HUES64 (cell line): Measurements from ENCODE around the gene PILRA. TPM values are rescaled to one million over a fixed set of nuclear protein-coding genes. Genes with fewer than 3 reads are reported as not detected.
A peak's percentile ranks its signal among the peaks of the same experiment; 100 is the strongest.
"Not testable (repeated sequence)": the region's sequence is repeated elsewhere in the genome, so short reads cannot be mapped to it uniquely, and the experiment has no call there.

Experiments
- H3K27ac ChIP-seq: 2 replicates; pipeline ENCODE4 v1.7.0; 2013; ENCODE audit warnings: low read depth, low read length, inconsistent platforms
- H3K27me3 ChIP-seq: 2 replicates; pipeline ENCODE4 v1.6.1; 2013; ENCODE audit warnings: mild to moderate bottlenecking, low read length; ENCODE audit not compliant: insufficient read depth
- H3K36me3 ChIP-seq: 2 replicates; pipeline ENCODE4 v1.6.1; 2013; ENCODE audit warnings: mild to moderate bottlenecking, low read length; ENCODE audit not compliant: insufficient read depth
- H3K4me1 ChIP-seq: 2 replicates; pipeline ENCODE4 v1.6.1; 2013; ENCODE audit warnings: mild to moderate bottlenecking, low read length, moderate library complexity; ENCODE audit not compliant: insufficient read depth
- H3K4me3 ChIP-seq: 2 replicates; pipeline ENCODE4 v1.5.1; 2013; ENCODE audit warnings: mild to moderate bottlenecking, low read length, moderate library complexity
- H3K9ac ChIP-seq: 2 replicates; pipeline ENCODE4 v1.6.1; 2013; ENCODE audit warnings: mild to moderate bottlenecking, low read depth, low read length
- H3K9me3 ChIP-seq: 2 replicates; pipeline ENCODE4 v1.6.1; 2013; ENCODE audit warnings: low read depth, low read length; ENCODE audit not compliant: insufficient read depth
- WGBS: fragments of 150-250, 120-280 bp; methylation state at CpG from one replicate; pipeline ENCODE4 v1.1.7; 2013; ENCODE audit warnings: missing lambda C conversion rate; 5-methylcytosine and 5-hydroxymethylcytosine counted together
- polyA plus RNA-seq, 2 experiments: library from polyadenylated mRNA; stranded (reverse); fragments of 50-300 nt; gene quantifications; one replicate each; pipeline ENCODE4 v1.2.3, GENCODE V29; 2013

Gene PILRA
- 2.6 TPM for polyA plus RNA-seq (2013, experiment 1 of 2)
- polyA plus RNA-seq (2013, experiment 2 of 2), result 3.2 TPM

GRCh38 chr7:100373261-100373831, at the start of gene PILRA:
PILRA (plus strand) TSS chr7:100373487; CDS start chr7:100373657, 170 bp downstream.
- no peaks in the 10 kb centered on the region for H3K27me3 ChIP-seq
- H3K4me3 ChIP-seq, result no peak within 1 kb of the TSS
- H3K36me3 ChIP-seq, result no peaks in the 10 kb centered on the region
- H3K4me1 ChIP-seq, result peaks cover 10% of the 10 kb centered on the region; the same call in 1 of the 2 replicates
- 79% methylated on average over 12 of the region's 12 CpGs for WGBS
- no peak within 1 kb of the TSS for H3K27ac ChIP-seq
- no peaks in the 10 kb centered on the region for H3K9me3 ChIP-seq
- H3K9ac ChIP-seq, result no peak within 1 kb of the TSS

- not testable (repeated sequence) for H3K4me1 ChIP-seq, H3K4me3 ChIP-seq, H3K9me3 ChIP-seq, H3K27ac ChIP-seq, H3K9ac ChIP-seq, H3K27me3 ChIP-seq
- WGBS, result 95% methylated on average over 13 of the region's 13 CpGs
- H3K36me3 ChIP-seq, result peaks cover 19% of the 10 kb centered on the region
These were observed 49.1 kb upstream of the PILRA start for GRCh38 chr7:100324194-100324593.

GRCh38 chr7:100325671-100326070, 47.6 kb upstream of the PILRA start:
- not testable (repeated sequence) for H3K27ac ChIP-seq, H3K27me3 ChIP-seq, H3K4me1 ChIP-seq, H3K4me3 ChIP-seq, H3K9me3 ChIP-seq, H3K9ac ChIP-seq
- peaks cover 21% of the 10 kb centered on the region for H3K36me3 ChIP-seq
- WGBS, result 95% methylated on average over 9 of the region's 9 CpGs

- H3K4me3 ChIP-seq, H3K27ac ChIP-seq, H3K4me1 ChIP-seq, H3K9me3 ChIP-seq, H3K27me3 ChIP-seq, H3K9ac ChIP-seq: not testable (repeated sequence)
- 97% methylated on average over 7 of the region's 11 CpGs for WGBS
- H3K36me3 ChIP-seq, result peaks cover 19% of the 10 kb centered on the region
These were observed 46.4 kb upstream of the PILRA start for GRCh38 chr7:100326914-100327313.

DNA sequence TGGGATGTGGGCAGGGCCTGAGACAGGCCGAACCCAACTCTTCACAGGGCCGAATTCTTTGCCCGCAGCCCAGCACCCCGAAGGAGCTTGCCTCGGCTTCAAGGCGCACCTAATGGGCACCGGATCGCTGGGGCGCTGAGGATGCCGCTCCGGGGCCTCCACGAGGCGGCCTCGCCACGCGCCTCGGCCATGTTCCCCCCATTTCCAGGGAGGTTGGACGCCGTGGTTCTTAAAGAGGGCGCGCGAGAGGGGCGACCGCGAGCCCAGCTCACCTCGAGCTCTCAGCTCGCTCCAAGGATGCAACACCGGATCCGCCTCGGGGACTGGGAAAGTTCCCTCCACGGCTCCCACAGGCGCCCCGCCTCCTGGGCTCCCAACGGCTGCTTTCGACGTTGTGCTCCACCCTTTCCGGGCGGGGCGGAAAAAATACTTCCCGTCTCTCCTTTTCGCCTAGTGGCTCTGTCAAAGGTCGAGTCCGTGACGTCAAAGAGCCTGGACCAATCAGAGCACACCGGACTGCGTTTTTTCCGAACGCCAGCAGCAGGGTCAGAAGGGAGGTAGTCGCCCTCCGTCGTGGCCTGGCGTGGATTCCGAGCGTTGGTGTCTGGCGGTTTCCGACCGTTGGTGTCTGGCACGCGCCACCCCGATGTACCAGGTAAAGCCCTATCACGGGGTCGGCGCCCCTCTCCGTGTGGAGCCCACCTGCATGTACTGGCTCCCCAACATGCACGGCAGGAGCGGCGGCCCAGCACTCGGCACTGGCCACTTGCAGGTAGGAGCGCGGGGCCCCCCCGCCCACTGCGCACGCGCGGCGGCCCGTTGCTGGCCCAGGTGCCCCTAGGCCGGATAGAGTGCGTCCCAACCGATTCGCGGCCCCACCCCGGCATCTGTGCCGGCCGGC, 37.5 kb upstream of the PILRA start:
- WGBS, result under 1% methylated on average over 81 of the region's 85 CpGs
- not testable (repeated sequence) for H3K27me3 ChIP-seq, H3K9me3 ChIP-seq, H3K4me1 ChIP-seq
- H3K36me3 ChIP-seq, result peaks cover 18% of the 10 kb centered on the region
- peak overlapping the region; percentile 94 for H3K27ac ChIP-seq
- peak overlapping the region; percentile 94 for H3K9ac ChIP-seq
- peak overlapping the region; percentile 99 for H3K4me3 ChIP-seq

- not testable (repeated sequence) for H3K27ac ChIP-seq, H3K4me3 ChIP-seq
- WGBS, result 89% methylated on average over 14 of the region's 15 CpGs
These were observed 35.1 kb upstream of the PILRA start for GRCh38 chr7:100338083-100338696.

DNA sequence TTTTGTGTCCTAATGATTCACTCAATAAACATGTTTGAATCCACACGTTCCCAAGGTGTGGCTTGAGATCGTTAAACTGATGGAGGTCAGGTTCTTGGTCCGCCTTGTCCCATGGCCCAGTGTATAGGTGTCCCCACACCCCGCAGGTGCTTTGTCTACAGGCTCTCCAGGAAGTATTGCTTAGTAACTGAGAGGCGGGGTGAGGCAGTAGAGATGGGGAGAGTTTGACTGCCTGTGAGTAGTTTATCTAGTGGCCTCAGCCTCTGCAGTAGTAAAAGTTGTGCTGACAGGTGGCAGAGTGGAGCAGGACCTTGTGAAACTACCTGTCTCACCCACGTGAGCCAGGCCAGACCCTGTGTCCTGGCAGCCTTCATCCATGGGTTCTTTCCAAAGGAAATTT, 32.0 kb upstream of the PILRA start:
- WGBS, result 89% methylated on average over 6 of the region's 6 CpGs
- H3K4me3 ChIP-seq, H3K27ac ChIP-seq, H3K27me3 ChIP-seq, H3K9me3 ChIP-seq, H3K4me1 ChIP-seq, H3K9ac ChIP-seq: not testable (repeated sequence)
- H3K36me3 ChIP-seq, result peaks cover 54% of the 10 kb centered on the region

More at GRCh38 chr7:100338083-100338696, 35.1 kb upstream of the PILRA start:
- H3K9me3 ChIP-seq, H3K4me1 ChIP-seq, H3K9ac ChIP-seq, H3K27me3 ChIP-seq: not testable (repeated sequence)
- H3K36me3 ChIP-seq, result peaks cover 40% of the 10 kb centered on the region

GRCh38 chr7:100342765-100343164, 30.5 kb upstream of the PILRA start:
- no peak overlapping the region for H3K4me3 ChIP-seq
- no peaks in the 10 kb centered on the region for H3K27me3 ChIP-seq
- no peak overlapping the region for H3K27ac ChIP-seq
- 94% methylated on average over 6 of the region's 6 CpGs for WGBS
- H3K9ac ChIP-seq, result no peak overlapping the region
- peaks cover 66% of the 10 kb centered on the region for H3K36me3 ChIP-seq
- no peaks in the 10 kb centered on the region for H3K9me3 ChIP-seq
- H3K4me1 ChIP-seq, result no peaks in the 10 kb centered on the region

- H3K27ac ChIP-seq, result not testable (repeated sequence)
- WGBS, result 95% methylated on average over 2 of the region's 4 CpGs
These were observed 29.1 kb upstream of the PILRA start for GRCh38 chr7:100344124-100344559.

GRCh38 chr7:100344560-100345287, 28.6 kb upstream of the PILRA start:
- peaks cover 67% of the 10 kb centered on the region for H3K36me3 ChIP-seq
- not testable (repeated sequence) for H3K27ac ChIP-seq

More at GRCh38 chr7:100344124-100344559, 29.1 kb upstream of the PILRA start:
- H3K27me3 ChIP-seq, H3K9me3 ChIP-seq, H3K4me3 ChIP-seq, H3K4me1 ChIP-seq, H3K9ac ChIP-seq: not testable (repeated sequence)
- peaks cover 67% of the 10 kb centered on the region for H3K36me3 ChIP-seq

DNA sequence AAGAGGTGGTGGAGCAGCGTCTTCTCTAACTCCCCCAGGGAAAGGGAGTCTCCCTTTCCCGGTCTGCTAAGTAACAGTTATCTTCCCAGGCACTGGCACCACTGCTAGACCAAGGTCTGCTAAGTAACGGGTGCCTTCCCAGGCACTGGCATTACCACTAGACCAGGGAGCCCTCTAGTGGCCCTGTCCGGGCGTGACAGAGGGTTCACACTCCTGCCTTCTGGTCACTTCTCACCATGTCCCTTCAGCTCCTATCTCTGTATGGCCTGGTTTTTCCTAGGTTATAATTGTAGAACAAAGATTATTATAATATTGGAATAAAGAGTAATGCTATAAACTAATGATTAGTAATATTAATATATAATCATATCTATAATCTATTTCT, 28.0 kb upstream of the PILRA start:
- H3K9ac ChIP-seq, H3K4me1 ChIP-seq, H3K27ac ChIP-seq, H3K27me3 ChIP-seq, H3K9me3 ChIP-seq, H3K4me3 ChIP-seq: not testable (repeated sequence)
- H3K36me3 ChIP-seq, result peaks cover 73% of the 10 kb centered on the region
- WGBS, result 25% methylated on average over 2 of the region's 5 CpGs

More at GRCh38 chr7:100344560-100345287, 28.6 kb upstream of the PILRA start:
- H3K9ac ChIP-seq, H3K27me3 ChIP-seq, H3K4me1 ChIP-seq, H3K9me3 ChIP-seq, H3K4me3 ChIP-seq: not testable (repeated sequence)
- WGBS, result 64% methylated on average over 9 of the region's 13 CpGs
